Upper lobe of left lung (tissue), 4 donors: ENCODE measurements around the gene MRPS23.

ENCODE experiments used
- EP300 ChIP-seq, 4 donors: sonication (generic); formaldehyde crosslinking; IDR thresholded peaks; one replicate each; pipeline ENCODE4 v1.5.1; 2017; ENCODE audit warnings: antibody characterized with exemption in 4 of 4, control low read depth in 2 of 4
- POLR2A ChIP-seq, 4 donors: fragments of 450-650 bp; IDR thresholded peaks; one replicate each; pipeline ENCODE4 v1.5.1; 2016 to 2017; ENCODE audit warnings: antibody characterized with exemption in 4 of 4, mild to moderate bottlenecking in 2 of 4
- TF ChIP-seq, protein P1 (sequence below), 6 experiments: fragments of 450-650 bp in 4 of 6; fragments of 200-600 bp in 2 of 6; sonication (generic) in 2 of 6; IDR thresholded peaks; one replicate each; pipeline ENCODE4 v1.5.1; 2016 to 2019; ENCODE audit warnings: antibody characterized with exemption in 6 of 6

GRCh38 chr17:57866723-57867122, 16.9 kb upstream of the MRPS23 start:
- TF ChIP-seq, protein P1, sequence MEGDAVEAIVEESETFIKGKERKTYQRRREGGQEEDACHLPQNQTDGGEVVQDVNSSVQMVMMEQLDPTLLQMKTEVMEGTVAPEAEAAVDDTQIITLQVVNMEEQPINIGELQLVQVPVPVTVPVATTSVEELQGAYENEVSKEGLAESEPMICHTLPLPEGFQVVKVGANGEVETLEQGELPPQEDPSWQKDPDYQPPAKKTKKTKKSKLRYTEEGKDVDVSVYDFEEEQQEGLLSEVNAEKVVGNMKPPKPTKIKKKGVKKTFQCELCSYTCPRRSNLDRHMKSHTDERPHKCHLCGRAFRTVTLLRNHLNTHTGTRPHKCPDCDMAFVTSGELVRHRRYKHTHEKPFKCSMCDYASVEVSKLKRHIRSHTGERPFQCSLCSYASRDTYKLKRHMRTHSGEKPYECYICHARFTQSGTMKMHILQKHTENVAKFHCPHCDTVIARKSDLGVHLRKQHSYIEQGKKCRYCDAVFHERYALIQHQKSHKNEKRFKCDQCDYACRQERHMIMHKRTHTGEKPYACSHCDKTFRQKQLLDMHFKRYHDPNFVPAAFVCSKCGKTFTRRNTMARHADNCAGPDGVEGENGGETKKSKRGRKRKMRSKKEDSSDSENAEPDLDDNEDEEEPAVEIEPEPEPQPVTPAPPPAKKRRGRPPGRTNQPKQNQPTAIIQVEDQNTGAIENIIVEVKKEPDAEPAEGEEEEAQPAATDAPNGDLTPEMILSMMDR (IDR thresholded peaks at IDR 0.05) = no peak
- no peak for TF ChIP-seq POLR2A (IDR thresholded peaks at IDR 0.05)
- no peak for TF ChIP-seq EP300 (IDR thresholded peaks at IDR 0.05)
